Islet precursor cell (in vitro differentiated cells): ENCODE measurements around the gene DTHD1.
A peak's percentile ranks its signal among the peaks of the same experiment; 100 is the strongest.

Experiments
- DNase-seq: peaks from one replicate; pipeline ENCODE4 v3.0.0-alpha.2; 2018

Gene DTHD1

GRCh38 chr4:36281384-36282106 lies at the start of gene DTHD1:
DTHD1 (plus strand) TSS chr4:36281616; CDS start chr4:36281759, 143 bp downstream.
- DNase-seq: no peak

GRCh38 chr4:36233567-36234266 lies 47.7 kb upstream of the DTHD1 start:
- DNase-seq: no peak

- peak; percentile 90 for DNase-seq
Measured at GRCh38 chr4:36235306-36235705, 46.1 kb upstream of the DTHD1 start.

- DNase-seq: no peak
Measured at GRCh38 chr4:36236159-36236558, 45.3 kb upstream of the DTHD1 start.

GRCh38 chr4:36237366-36238313 lies 43.8 kb upstream of the DTHD1 start:
- DNase-seq: no peak

- DNase-seq: no peak
Measured at GRCh38 chr4:36241771-36242170, 39.6 kb upstream of the DTHD1 start.

- no peak for DNase-seq
Measured at GRCh38 chr4:36242629-36243354, 38.6 kb upstream of the DTHD1 start.

- DNase-seq: peak; percentile 78
Measured at GRCh38 chr4:36243355-36244256, 37.8 kb upstream of the DTHD1 start.

GRCh38 chr4:36244257-36245082 lies 36.9 kb upstream of the DTHD1 start, which contains the start of gene ARAP2:
ARAP2 (minus strand) TSS chr4:36244514; CDS start chr4:36229486, 15,028 bp downstream.
- peak; percentile 86 for DNase-seq

- DNase-seq: no peak
Measured at GRCh38 chr4:36249610-36250009, 31.8 kb upstream of the DTHD1 start.

GRCh38 chr4:36251983-36252382 lies 29.4 kb upstream of the DTHD1 start:
- DNase-seq: no peak

- DNase-seq: no peak
Measured at GRCh38 chr4:36254371-36254770, 27.0 kb upstream of the DTHD1 start.

- no peak for DNase-seq
Measured at GRCh38 chr4:36255577-36255976, 25.8 kb upstream of the DTHD1 start.

GRCh38 chr4:36256398-36256891 lies 25.0 kb upstream of the DTHD1 start:
- no peak for DNase-seq

- no peak for DNase-seq
Measured at GRCh38 chr4:36260731-36261130, 20.7 kb upstream of the DTHD1 start.

- DNase-seq: no peak
Measured at GRCh38 chr4:36264207-36264826, 17.1 kb upstream of the DTHD1 start.

- DNase-seq: no peak
Measured at GRCh38 chr4:36267486-36268268, 13.7 kb upstream of the DTHD1 start.

- DNase-seq: no peak
Measured at GRCh38 chr4:36269101-36269500, 12.3 kb upstream of the DTHD1 start.
